ENCODE results near the gene MYO9A.
"Not testable (repeated sequence)": the region's sequence is repeated elsewhere in the genome, so short reads cannot be mapped to it uniquely, and the experiment has no call there.

MYO9A gene

DNA sequence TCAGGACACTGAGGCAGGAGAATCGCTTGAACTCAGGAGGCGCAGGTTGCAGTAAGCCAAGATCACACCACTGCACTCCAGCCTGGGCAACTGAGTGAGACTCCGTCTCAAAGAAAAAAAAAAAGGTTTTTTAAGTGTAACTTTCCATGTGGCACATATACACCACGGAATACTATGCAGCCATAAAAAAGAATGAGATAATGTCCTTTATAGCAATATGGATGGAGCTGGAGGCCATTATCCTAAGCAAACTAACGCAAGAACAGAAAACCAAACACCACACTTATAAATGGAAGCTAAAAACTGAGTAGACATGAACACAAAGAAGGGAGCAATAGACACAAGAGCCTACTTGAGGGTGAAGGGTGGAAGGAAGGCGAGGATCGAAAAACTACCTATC is 64.7 kb downstream of the MYO9A start:
- H3K4me3 ChIP-seq (ENCODE audit: low read depth, low read length); H3K4me2 ChIP-seq (ENCODE audit: low read length); H2BK5ac ChIP-seq (ENCODE audit: low read depth, low read length, poor library complexity); H3K27me3 ChIP-seq (ENCODE audit: insufficient read depth, low read length); H2BK12ac ChIP-seq (ENCODE audit: low read length); H2AK5ac ChIP-seq (ENCODE audit: low read length); H4K91ac ChIP-seq (ENCODE audit: low read depth, low read length); H2BK120ac ChIP-seq (ENCODE audit: insufficient read depth, low read length, poor library complexity); H3K4me1 ChIP-seq (ENCODE audit: control insufficient read depth in 1 of 2, insufficient read depth in 2 of 2, low read length in 2 of 2); H3K27ac ChIP-seq (ENCODE audit: low read depth, low read length); H4K12ac ChIP-seq (ENCODE audit: low read depth, low read length); H3K23ac ChIP-seq (ENCODE audit: low read length); H3K9me3 ChIP-seq (ENCODE audit: insufficient read depth, low read depth, low read length); H4K8ac ChIP-seq (ENCODE audit: low read depth, low read length); H2AFZ ChIP-seq (ENCODE audit: insufficient read depth, low read length, poor library complexity); H3K36me3 ChIP-seq (ENCODE audit: control insufficient read depth in 1 of 2, insufficient read depth in 2 of 2, low read length in 2 of 2); H3K18ac ChIP-seq (ENCODE audit: low read length); H3K9ac ChIP-seq (ENCODE audit: low read length); H3K79me2 ChIP-seq (ENCODE audit: control insufficient read depth, insufficient read depth, low read length, poor library complexity); DNase-seq; H3K79me1 ChIP-seq (ENCODE audit: low read length); H3K4ac ChIP-seq (ENCODE audit: low read depth, low read length); H3K14ac ChIP-seq (ENCODE audit: low read length): not testable (repeated sequence)
- no CpG with 5 or more reads among the region's 7 CpGs for WGBS (ENCODE audit: extremely low coverage, insufficient coverage, insufficient read length)

GRCh38 chr15:72050700-72051099 is 67.2 kb downstream of the MYO9A start:
- no peak overlapping the region for H2BK5ac ChIP-seq (ENCODE audit: low read depth, low read length, poor library complexity)
- H3K4me3 ChIP-seq (ENCODE audit: low read depth, low read length) = no peak overlapping the region
- H3K14ac ChIP-seq (ENCODE audit: low read length) = no peak overlapping the region
- no peak overlapping the region for H2BK12ac ChIP-seq (ENCODE audit: low read length)
- no CpG with 5 or more reads among the region's 1 CpG for WGBS (ENCODE audit: extremely low coverage, insufficient coverage, insufficient read length)
- H3K9me3 ChIP-seq (ENCODE audit: insufficient read depth, low read depth, low read length) = peaks cover 7% of the 10 kb centered on the region
- no peak overlapping the region for H3K4me2 ChIP-seq (ENCODE audit: low read length)
- H3K4me1 ChIP-seq (ENCODE audit: control insufficient read depth in 1 of 2, insufficient read depth in 2 of 2, low read length in 2 of 2) = no peaks in the 10 kb centered on the region
- no peak overlapping the region for H3K23ac ChIP-seq (ENCODE audit: low read length)
- H3K27me3 ChIP-seq (ENCODE audit: insufficient read depth, low read length) = no peaks in the 10 kb centered on the region
- H4K12ac ChIP-seq (ENCODE audit: low read depth, low read length) = no peak overlapping the region
- H3K79me1 ChIP-seq (ENCODE audit: low read length) = no peaks in the 10 kb centered on the region
- no peak overlapping the region for H2AFZ ChIP-seq (ENCODE audit: insufficient read depth, low read length, poor library complexity)
- no peak overlapping the region for H2BK120ac ChIP-seq (ENCODE audit: insufficient read depth, low read length, poor library complexity)
- no peak overlapping the region for H4K91ac ChIP-seq (ENCODE audit: low read depth, low read length)
- no peak overlapping the region for H2AK5ac ChIP-seq (ENCODE audit: low read length)
- H3K27ac ChIP-seq (ENCODE audit: low read depth, low read length) = no peak overlapping the region
- peaks cover 0 to 2% of the 10 kb centered on the region in 2 experiments for H3K36me3 ChIP-seq (ENCODE audit: control insufficient read depth in 1 of 2, insufficient read depth in 2 of 2, low read length in 2 of 2)
- DNase-seq = peak in 1 of 2 donors; percentile 67
- no peak overlapping the region for H3K9ac ChIP-seq (ENCODE audit: low read length)
- H4K8ac ChIP-seq (ENCODE audit: low read depth, low read length) = no peak overlapping the region
- no peak overlapping the region for H3K18ac ChIP-seq (ENCODE audit: low read length)
- no peaks in the 10 kb centered on the region for H3K79me2 ChIP-seq (ENCODE audit: control insufficient read depth, insufficient read depth, low read length, poor library complexity)
- no peak overlapping the region for H3K4ac ChIP-seq (ENCODE audit: low read depth, low read length)

GRCh38 chr15:72047020-72047419 is 70.9 kb downstream of the MYO9A start:
- Histone ChIP-seq H4K12ac (ENCODE audit: low read depth, low read length) (no peak overlapping the region), H3K9ac (ENCODE audit: low read length) (no peak overlapping the region), H3K9me3 (ENCODE audit: insufficient read depth, low read depth, low read length) (peaks cover 3% of the 10 kb centered on the region), H3K23ac (ENCODE audit: low read length) (no peak overlapping the region), H3K4me1 (ENCODE audit: control insufficient read depth in 1 of 2, insufficient read depth in 2 of 2, low read length in 2 of 2) (no peaks in the 10 kb centered on the region), H3K27ac (ENCODE audit: low read depth, low read length) (no peak overlapping the region), H2AK5ac (ENCODE audit: low read length) (no peak overlapping the region), H4K91ac (ENCODE audit: low read depth, low read length) (no peak overlapping the region), H3K4ac (ENCODE audit: low read depth, low read length) (no peak overlapping the region), H4K8ac (ENCODE audit: low read depth, low read length) (no peak overlapping the region), H3K4me2 (ENCODE audit: low read length) (no peak overlapping the region), H3K18ac (ENCODE audit: low read length) (no peak overlapping the region), H2AFZ (ENCODE audit: insufficient read depth, low read length, poor library complexity) (no peak overlapping the region), H2BK12ac (ENCODE audit: low read length) (no peak overlapping the region), H2BK5ac (ENCODE audit: low read depth, low read length, poor library complexity) (no peak overlapping the region), H3K79me1 (ENCODE audit: low read length) (no peaks in the 10 kb centered on the region), H3K27me3 (ENCODE audit: insufficient read depth, low read length) (no peaks in the 10 kb centered on the region), H3K14ac (ENCODE audit: low read length) (no peak overlapping the region), H2BK120ac (ENCODE audit: insufficient read depth, low read length, poor library complexity) (no peak overlapping the region), H3K4me3 (ENCODE audit: low read depth, low read length) (no peak overlapping the region), H3K36me3 (ENCODE audit: control insufficient read depth in 1 of 2, insufficient read depth in 2 of 2, low read length in 2 of 2) (peaks cover 0 to 2% of the 10 kb centered on the region in 2 experiments), H3K79me2 (ENCODE audit: control insufficient read depth, insufficient read depth, low read length, poor library complexity) (no peaks in the 10 kb centered on the region)
- peak in 1 of 2 donors; percentile 35 for DNase-seq

DNA sequence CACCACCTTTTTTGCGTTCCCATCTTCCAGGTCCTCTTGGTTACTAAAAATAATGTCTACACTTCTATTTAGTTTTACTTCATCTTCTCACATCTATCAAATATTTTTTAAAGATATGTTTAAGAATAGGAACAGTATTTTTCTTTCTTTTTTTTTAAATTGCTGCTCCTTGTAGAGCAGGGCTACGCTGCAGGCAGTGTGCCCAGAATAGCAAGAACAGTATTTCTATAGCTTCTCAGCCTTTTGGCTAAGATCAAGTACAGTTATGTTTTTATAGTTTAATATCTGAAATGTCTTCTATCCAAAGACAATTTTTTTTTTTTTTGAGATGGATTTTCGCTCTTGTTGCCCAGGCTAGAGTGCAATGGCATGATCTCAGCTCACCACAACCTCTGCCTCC is 73.0 kb downstream of the MYO9A start:
- H3K9ac ChIP-seq (ENCODE audit: low read length) = no peak overlapping the region
- no peaks in the 10 kb centered on the region for H3K9me3 ChIP-seq (ENCODE audit: insufficient read depth, low read depth, low read length)
- H2BK120ac ChIP-seq (ENCODE audit: insufficient read depth, low read length, poor library complexity) = no peak overlapping the region
- no peak overlapping the region for H2BK5ac ChIP-seq (ENCODE audit: low read depth, low read length, poor library complexity)
- H3K27me3 ChIP-seq (ENCODE audit: insufficient read depth, low read length) = no peaks in the 10 kb centered on the region
- H2AK5ac ChIP-seq (ENCODE audit: low read length) = no peak overlapping the region
- H3K4ac ChIP-seq (ENCODE audit: low read depth, low read length) = no peak overlapping the region
- H3K23ac ChIP-seq (ENCODE audit: low read length) = no peak overlapping the region
- no peaks in the 10 kb centered on the region for H3K79me1 ChIP-seq (ENCODE audit: low read length)
- H3K36me3 ChIP-seq (ENCODE audit: control insufficient read depth in 1 of 2, insufficient read depth in 2 of 2, low read length in 2 of 2) = peaks cover under 1 to 2% of the 10 kb centered on the region in 2 experiments
- no peak overlapping the region for H4K91ac ChIP-seq (ENCODE audit: low read depth, low read length)
- no peak overlapping the region for H3K4me2 ChIP-seq (ENCODE audit: low read length)
- H3K4me1 ChIP-seq (ENCODE audit: control insufficient read depth in 1 of 2, insufficient read depth in 2 of 2, low read length in 2 of 2) = no peaks in the 10 kb centered on the region
- no peak overlapping the region for H4K8ac ChIP-seq (ENCODE audit: low read depth, low read length)
- no peak for DNase-seq
- H3K27ac ChIP-seq (ENCODE audit: low read depth, low read length) = no peak overlapping the region
- no peak overlapping the region for H4K12ac ChIP-seq (ENCODE audit: low read depth, low read length)
- no peak overlapping the region for H3K4me3 ChIP-seq (ENCODE audit: low read depth, low read length)
- H3K18ac ChIP-seq (ENCODE audit: low read length) = no peak overlapping the region
- no peak overlapping the region for H3K14ac ChIP-seq (ENCODE audit: low read length)
- no CpG with 5 or more reads among the region's 3 CpGs for WGBS (ENCODE audit: extremely low coverage, insufficient coverage, insufficient read length)
- no peaks in the 10 kb centered on the region for H3K79me2 ChIP-seq (ENCODE audit: control insufficient read depth, insufficient read depth, low read length, poor library complexity)
- H2AFZ ChIP-seq (ENCODE audit: insufficient read depth, low read length, poor library complexity) = no peak overlapping the region
- H2BK12ac ChIP-seq (ENCODE audit: low read length) = no peak overlapping the region
